HS-5 (cell line): ENCODE measurements around the gene TIAM1.
A peak's percentile ranks its signal among the peaks of the same experiment; 100 is the strongest.
"Not testable (repeated sequence)": the region's sequence is repeated elsewhere in the genome, so short reads cannot be mapped to it uniquely, and the experiment has no call there.

Experiments
- DNase-seq: peaks from one replicate; pipeline ENCODE4 v3.0.0-alpha.2; 2012; ENCODE audit warnings: low read depth

TIAM1 gene

GRCh38 chr21:31254131-31254530 lies 89.9 kb downstream of the TIAM1 start:
- DNase-seq = no peak

- no peak for DNase-seq
Observed at GRCh38 chr21:31253684-31254083, 90.4 kb downstream of the TIAM1 start.

GRCh38 chr21:31252611-31253010 lies 91.5 kb downstream of the TIAM1 start:
- no peak for DNase-seq

GRCh38 chr21:31252091-31252490 lies 92.0 kb downstream of the TIAM1 start:
- no peak for DNase-seq

- no peak for DNase-seq
Observed at GRCh38 chr21:31251686-31252085, 92.4 kb downstream of the TIAM1 start.

DNA sequence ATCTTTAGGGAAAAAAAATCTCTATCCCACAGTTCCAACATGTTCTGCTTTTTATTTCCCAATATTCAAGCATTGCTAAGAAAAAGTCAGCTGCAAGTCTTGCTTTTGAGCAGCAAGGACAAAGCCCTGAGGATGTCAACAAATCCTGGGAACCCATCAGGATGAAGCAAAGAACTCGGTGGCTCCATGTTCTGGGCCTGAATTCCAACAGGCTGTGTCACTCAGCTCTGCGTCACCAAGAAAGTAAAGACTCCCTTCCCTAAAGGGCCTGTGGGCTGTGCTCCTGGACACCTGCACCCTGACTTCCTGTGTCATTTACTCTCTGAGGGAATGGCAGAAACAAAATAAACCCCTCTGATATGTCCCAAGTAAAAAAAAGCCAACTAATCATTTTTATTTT lies 95.5 kb downstream of the TIAM1 start:
- no peak for DNase-seq

GRCh38 chr21:31243611-31244010 lies 100.5 kb downstream of the TIAM1 start:
- no peak for DNase-seq

GRCh38 chr21:31236528-31236927 lies 107.5 kb downstream of the TIAM1 start:
- DNase-seq = no peak

- DNase-seq = no peak
Observed at GRCh38 chr21:31235671-31236450, 108.2 kb downstream of the TIAM1 start.

- DNase-seq = no peak
Observed at GRCh38 chr21:31234936-31235335, 109.1 kb downstream of the TIAM1 start.

DNA sequence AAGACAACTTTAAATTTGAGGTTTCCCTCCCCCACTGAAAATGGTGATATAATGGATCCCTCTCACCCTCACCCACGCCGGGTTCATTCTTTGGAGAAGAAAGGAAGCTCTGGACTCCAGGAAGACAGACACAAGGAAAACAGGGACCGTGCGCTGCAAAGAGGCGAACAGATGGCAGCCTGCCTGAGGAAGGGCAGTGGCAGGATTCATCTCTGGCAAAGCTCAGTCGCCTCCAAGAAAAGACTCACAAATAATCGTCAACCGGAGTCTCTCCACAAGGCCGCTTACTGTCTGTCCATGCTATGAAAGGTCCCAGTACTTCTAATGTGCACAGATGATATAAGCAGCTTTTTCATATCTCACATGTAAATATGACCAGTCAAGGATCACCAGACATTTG lies 110.3 kb downstream of the TIAM1 start:
- no peak for DNase-seq

DNA sequence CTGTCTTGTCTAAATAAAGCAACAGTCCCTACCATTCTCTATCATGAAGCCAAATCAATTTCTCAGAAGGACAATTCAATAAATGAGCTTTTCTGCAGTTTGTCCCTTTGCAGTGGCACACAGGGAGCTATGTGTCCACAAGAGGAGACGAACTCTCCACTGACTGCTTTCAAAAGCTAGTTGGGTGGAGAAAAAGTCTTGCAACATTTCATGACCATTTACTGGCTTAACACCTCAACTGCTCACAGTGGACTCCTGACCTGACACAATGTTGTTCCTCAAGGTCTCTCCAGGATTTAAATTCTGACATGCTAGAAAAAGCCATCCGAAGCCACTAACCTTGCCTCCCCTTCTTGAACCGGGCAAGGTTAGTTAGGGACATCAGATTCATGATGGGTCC lies 111.7 kb downstream of the TIAM1 start:
- DNase-seq = no peak

GRCh38 chr21:31230937-31231336 lies 113.1 kb downstream of the TIAM1 start:
- no peak for DNase-seq

GRCh38 chr21:31228723-31229122 lies 115.3 kb downstream of the TIAM1 start:
- not testable (repeated sequence) for DNase-seq

DNA sequence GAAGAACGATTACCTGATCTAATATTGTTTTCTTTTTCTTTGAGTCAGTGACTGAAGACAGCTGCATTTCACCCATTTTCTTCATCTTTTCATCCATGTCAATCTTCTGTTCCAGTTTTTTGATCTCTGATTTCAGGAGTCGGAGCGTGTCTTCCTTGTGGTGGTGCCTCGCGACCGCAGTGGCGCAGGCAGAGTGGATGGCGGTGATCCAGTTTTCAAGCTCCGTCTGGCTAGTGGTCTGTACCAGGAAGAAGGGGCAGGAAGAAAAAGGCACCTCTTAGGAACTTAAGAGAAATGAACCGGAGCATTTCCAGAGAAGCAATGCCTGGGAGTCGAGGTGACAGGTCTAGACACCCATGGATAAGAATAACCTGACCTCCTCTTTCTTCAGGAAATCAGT lies 118.3 kb downstream of the TIAM1 start:
- DNase-seq = no peak

- DNase-seq = no peak
Observed at GRCh38 chr21:31222142-31222541, 121.9 kb downstream of the TIAM1 start.

DNA sequence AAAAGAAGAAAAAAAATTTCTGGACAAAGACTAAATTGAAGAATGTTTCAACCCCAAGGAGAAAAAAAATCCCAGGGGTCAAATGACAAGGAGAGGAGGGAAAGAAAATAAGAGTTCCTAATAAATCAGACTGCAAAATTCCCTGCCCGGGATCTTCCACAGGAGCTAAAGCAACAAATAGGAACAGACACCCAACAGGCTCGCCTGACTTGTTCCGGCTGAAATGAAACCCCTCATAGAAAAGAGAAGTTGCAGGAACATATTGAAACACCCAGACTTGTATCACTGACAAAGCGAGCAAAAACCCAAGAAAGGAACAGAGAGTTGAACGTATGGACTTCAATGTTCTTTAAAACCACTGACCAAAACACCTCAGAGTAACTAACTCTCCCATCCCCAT lies 123.0 kb downstream of the TIAM1 start:
- DNase-seq = no peak

GRCh38 chr21:31220575-31220974 lies 123.5 kb downstream of the TIAM1 start:
- DNase-seq = no peak

DNA sequence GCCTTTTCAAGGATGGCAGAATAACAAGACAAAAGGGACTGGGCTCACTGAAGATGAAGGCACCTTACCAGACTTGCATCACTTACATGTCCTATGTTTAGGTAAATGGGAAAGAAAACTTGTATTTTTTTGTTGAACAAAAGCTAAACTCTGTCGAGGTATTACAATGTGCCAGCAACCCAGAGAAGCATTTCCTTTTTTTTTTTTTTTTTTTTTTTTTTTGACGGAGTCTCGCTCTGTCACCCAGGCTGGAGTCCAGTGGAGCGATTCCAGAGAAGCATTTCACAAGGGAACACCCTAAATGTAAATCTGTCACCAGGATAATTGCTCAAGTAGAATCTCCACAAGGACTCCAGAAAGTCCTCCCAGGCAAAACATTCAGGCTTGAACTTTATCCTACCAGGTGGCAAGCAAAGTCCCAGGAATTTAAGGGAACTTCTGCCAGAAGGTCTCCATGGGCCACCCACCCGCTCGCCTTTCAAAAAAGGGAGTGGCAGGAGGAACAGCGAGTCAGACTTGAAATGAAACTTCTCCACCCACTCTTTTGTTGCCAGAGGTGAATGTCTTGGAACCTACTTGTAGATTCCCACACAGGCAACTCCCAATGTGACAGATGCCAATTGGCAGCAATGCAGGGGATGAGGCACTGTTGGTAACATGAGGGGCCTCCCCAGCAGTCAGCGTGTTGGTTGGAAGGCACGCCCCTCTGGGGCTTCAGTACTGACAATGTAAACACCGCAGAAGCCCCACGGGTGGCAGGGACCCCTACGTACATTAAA lies 125.0 kb downstream of the TIAM1 start:
- DNase-seq = peak; percentile 19

DNA sequence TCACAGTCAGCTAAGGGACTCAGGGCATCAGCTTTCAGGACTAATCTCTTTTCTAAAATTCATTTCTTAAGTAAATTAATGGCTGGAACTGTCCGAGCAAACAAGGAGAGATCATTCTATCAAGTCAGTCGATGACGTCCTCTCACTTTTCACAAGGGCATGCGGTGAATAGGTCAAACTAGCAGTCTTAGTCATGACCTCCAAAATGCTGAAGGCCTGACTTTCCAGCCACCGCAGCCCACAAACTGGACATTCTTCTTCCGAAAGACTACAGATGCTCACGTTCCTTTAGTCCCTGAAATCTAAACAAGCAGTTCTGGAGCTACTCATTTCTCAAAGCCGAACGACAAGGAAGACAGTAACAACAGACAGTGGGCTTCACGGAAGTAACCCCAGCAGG lies 127.9 kb downstream of the TIAM1 start:
- DNase-seq = no peak

- DNase-seq = no peak
Observed at GRCh38 chr21:31213787-31214186, 130.3 kb downstream of the TIAM1 start.

DNA sequence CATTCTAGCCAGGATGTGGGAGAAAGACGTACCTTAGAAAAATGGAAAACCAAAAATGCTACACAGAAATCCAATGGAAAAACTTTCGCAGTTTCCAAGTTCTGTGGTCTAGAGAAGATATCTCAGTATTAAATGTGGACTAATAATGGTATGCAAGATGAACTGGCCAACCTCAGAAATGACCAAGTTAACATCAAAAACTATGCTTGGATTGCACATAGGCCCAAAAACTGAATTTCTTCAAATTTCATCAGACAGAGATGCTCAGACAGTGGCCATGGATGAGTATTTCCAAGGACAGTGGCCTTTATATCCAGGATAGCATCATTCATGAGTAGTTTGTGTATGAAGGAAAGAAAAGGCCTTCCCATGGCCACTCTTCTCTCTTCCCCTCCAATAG lies 132.2 kb downstream of the TIAM1 start:
- DNase-seq = no peak

GRCh38 chr21:31205412-31205811 lies 138.6 kb downstream of the TIAM1 start:
- no peak for DNase-seq

DNA sequence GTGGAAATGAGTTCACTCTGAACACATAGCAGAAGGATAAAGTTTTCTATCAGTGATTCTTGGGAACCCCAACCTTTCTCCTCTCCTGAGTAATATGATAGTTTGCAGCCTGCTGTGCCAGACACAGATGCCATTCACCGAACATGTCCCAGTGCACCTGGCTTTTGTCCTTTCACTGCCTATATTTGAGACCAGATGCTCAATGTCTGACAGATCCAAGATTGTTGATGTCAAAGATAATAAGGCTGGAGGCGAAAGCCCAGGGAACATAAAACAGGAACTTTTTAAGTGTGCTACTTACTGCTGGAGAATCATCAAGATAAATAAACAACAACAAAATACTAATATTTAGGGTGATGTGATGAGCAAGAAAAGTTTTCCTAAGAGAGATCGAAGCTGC lies 139.3 kb downstream of the TIAM1 start:
- no peak for DNase-seq
